Activated CD8-positive, alpha-beta T cell treated with anti-CD3 and anti-CD28 coated beads for 36 hours (primary cell): ENCODE results near the gene NAA40. TPM values are rescaled to one million over a fixed set of nuclear protein-coding genes. Genes with fewer than 3 reads are reported as not detected.

Experiments
- ATAC-seq: fragments of 200-7000 bp; cut with Tn5 transposase; one replicate; pipeline ENCODE4 v1.10.0; 2021; ENCODE audit warnings: mild to moderate bottlenecking, moderate library complexity
- CTCF ChIA-PET: fragments of 350-600 bp; sonication (Branson Sonifier 250); formaldehyde crosslinking; loops from one replicate; lab custom pipeline; 2021; ENCODE audit warnings: antibody characterized with exemption; lab: Charles Lee
- POLR2A ChIA-PET: fragments of 350-600 bp; sonication (Branson Sonifier 250); formaldehyde crosslinking; loops from one replicate; lab custom pipeline; 2021; ENCODE audit warnings: antibody characterized with exemption; lab: Charles Lee
- DNase-seq: peaks from one replicate; pipeline ENCODE4 v3.0.0-alpha.2; 2020
- H3K27ac Mint-ChIP-seq: one replicate; pipeline ENCODE4 v1.8.0; 2021; ENCODE audit warnings: mild to moderate bottlenecking, mixed read lengths
- H3K27me3 Mint-ChIP-seq: one replicate; pipeline ENCODE4 v1.8.0; 2021; ENCODE audit warnings: mixed read lengths
- H3K36me3 Mint-ChIP-seq: one replicate; pipeline ENCODE4 v1.8.0; 2021; ENCODE audit warnings: low read depth, mixed read lengths
- H3K4me1 Mint-ChIP-seq: one replicate; pipeline ENCODE4 v1.8.0; 2021; ENCODE audit warnings: low read depth, mixed read lengths
- H3K4me3 Mint-ChIP-seq: one replicate; pipeline ENCODE4 v1.8.0; 2021; ENCODE audit warnings: mild to moderate bottlenecking, moderate library complexity, mixed read lengths
- H3K9me3 Mint-ChIP-seq: one replicate; pipeline ENCODE4 v1.8.0; 2021; ENCODE audit warnings: mixed read lengths
- CTCF ChIP-seq: fragments of 200-600 bp; IDR thresholded peaks from one replicate; pipeline ENCODE4 v1.8.0; 2022; ENCODE audit warnings: antibody characterized with exemption, mild to moderate bottlenecking
- intact Hi-C: fragments of 100-400 bp; cut with micrococcal nuclease; formaldehyde crosslinking; loops from one replicate; pipeline ENCODE4 v1.10.0; 2022
- total RNA-seq, 2 experiments: library from RNA; stranded (reverse); gene quantifications; one replicate each; pipeline ENCODE4 v1.2.3, GENCODE V29; 2021

Gene NAA40
- total RNA-seq, 2 experiments from 2014 or later = 18.5 to 20.5 TPM

DNA sequence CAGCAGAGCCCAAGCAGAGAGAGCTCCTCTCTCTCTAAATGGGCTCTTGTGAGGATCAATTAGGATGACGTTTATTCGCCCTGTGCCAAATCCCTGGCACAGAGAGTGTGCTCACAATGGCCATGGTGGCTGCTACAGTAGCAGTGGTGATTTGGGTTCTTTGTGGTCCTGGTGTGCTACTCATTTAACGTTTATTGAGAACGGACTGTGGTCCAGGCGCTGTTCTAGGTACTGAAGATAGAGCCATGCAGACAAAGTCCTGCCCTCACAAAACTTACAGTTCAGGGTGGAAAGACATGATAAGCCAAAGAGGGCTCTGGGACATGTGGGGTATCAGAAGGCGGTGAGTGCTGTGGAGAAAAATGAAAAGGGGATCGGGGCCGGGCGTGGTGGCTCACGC, 52.8 kb downstream of the NAA40 start:
- H3K27ac Mint-ChIP-seq = no peak overlapping the region
- peaks cover 41% of the 10 kb centered on the region for H3K36me3 Mint-ChIP-seq
- H3K27me3 Mint-ChIP-seq = no peaks in the 10 kb centered on the region
- ATAC-seq = no peak
- CTCF ChIA-PET = interaction anchor here (2.9 kb wide), 1 partner anchor 8 kb away, joined by 8 read pairs; no protein-coding TSS in a partner anchor
- POLR2A ChIA-PET = interaction anchor here (1.5 to 4.2 kb wide), 2 partner anchors 10 to 23 kb away, joined by 6 to 26 read pairs; no protein-coding TSS in a partner anchor
- no peak for TF ChIP-seq CTCF
- peaks cover 28% of the 10 kb centered on the region for H3K4me1 Mint-ChIP-seq
- intact Hi-C loops = no loop called here
- no peak for DNase-seq
- H3K9me3 Mint-ChIP-seq = no peaks in the 10 kb centered on the region
- no peak overlapping the region for H3K4me3 Mint-ChIP-seq

- no peak for ATAC-seq
- H3K27ac Mint-ChIP-seq = no peak overlapping the region
- no peak for TF ChIP-seq CTCF
- ChIA-PET CTCF (no interaction called here), POLR2A (no interaction called here)
- no peak for DNase-seq
- intact Hi-C loops = no loop called here
- H3K9me3 Mint-ChIP-seq = no peaks in the 10 kb centered on the region
- H3K4me1 Mint-ChIP-seq = peaks cover 20% of the 10 kb centered on the region
- H3K27me3 Mint-ChIP-seq = no peaks in the 10 kb centered on the region
- peaks cover 40% of the 10 kb centered on the region for H3K36me3 Mint-ChIP-seq
- H3K4me3 Mint-ChIP-seq = no peak overlapping the region
Observed at GRCh38 chr11:63993100-63993499, 54.3 kb downstream of the NAA40 start.

- ChIA-PET CTCF (no interaction called here), POLR2A (interaction anchor here (0.6 to 1.9 kb wide), 3 partner anchors 8 to 36 kb away, joined by 3 to 7 read pairs (median 3); partner anchors contain the start of gene OTUB1)
- TF ChIP-seq CTCF = no peak
- ATAC-seq (no peak), DNase-seq (no peak)
- intact Hi-C loops = no loop called here
- H3K4me1 Mint-ChIP-seq = peaks cover 13% of the 10 kb centered on the region
- no peaks in the 10 kb centered on the region for H3K9me3 Mint-ChIP-seq
- H3K36me3 Mint-ChIP-seq = peaks cover 38% of the 10 kb centered on the region
- no peaks in the 10 kb centered on the region for H3K27me3 Mint-ChIP-seq
- no peak overlapping the region for H3K27ac Mint-ChIP-seq
- no peak overlapping the region for H3K4me3 Mint-ChIP-seq
Observed at GRCh38 chr11:63993993-63994392, 55.2 kb downstream of the NAA40 start.

- DNase-seq (no peak), ATAC-seq (no peak)
- Mint-ChIP-seq H3K4me1 (peaks cover 12% of the 10 kb centered on the region), H3K27me3 (peaks cover 2% of the 10 kb centered on the region), H3K36me3 (peaks cover 20% of the 10 kb centered on the region), H3K4me3 (no peak overlapping the region), H3K9me3 (no peaks in the 10 kb centered on the region), H3K27ac (no peak overlapping the region)
- intact Hi-C loops = no loop called here
- POLR2A ChIA-PET = no interaction called here
- CTCF ChIA-PET = interaction anchor here (1.8 to 2.0 kb wide), 2 partner anchors 151 to 153 kb away, joined by 4 to 7 read pairs; no protein-coding TSS in a partner anchor
- TF ChIP-seq CTCF = no peak
Observed at GRCh38 chr11:63996512-63996911, 57.7 kb downstream of the NAA40 start.

GRCh38 chr11:63997104-63997700, 58.4 kb downstream of the NAA40 start:
- H3K27me3 Mint-ChIP-seq = peaks cover 2% of the 10 kb centered on the region
- CTCF ChIA-PET = interaction anchor here (6.5 kb wide), 1 partner anchor 153 kb away, joined by 151 read pairs; no protein-coding TSS in a partner anchor
- POLR2A ChIA-PET = interaction anchor here (1.6 kb wide), 1 partner anchor 10 kb away, joined by 6 read pairs; no protein-coding TSS in a partner anchor

More at GRCh38 chr11:63997104-63997700, 58.4 kb downstream of the NAA40 start:
- peaks cover 18% of the 10 kb centered on the region for H3K36me3 Mint-ChIP-seq
- no peak for TF ChIP-seq CTCF
- no peak overlapping the region for H3K27ac Mint-ChIP-seq
- DNase-seq (no peak), ATAC-seq (no peak)
- H3K4me3 Mint-ChIP-seq = no peak overlapping the region
- intact Hi-C loops = no loop called here
- H3K4me1 Mint-ChIP-seq = peaks cover 9% of the 10 kb centered on the region
- H3K9me3 Mint-ChIP-seq = no peaks in the 10 kb centered on the region
